Liver (tissue), 9 donors: ENCODE measurements around the gene PTCRA. TPM values are rescaled to one million over a fixed set of nuclear protein-coding genes. Genes with fewer than 3 reads are reported as not detected.

Experiments used
- DNase-seq: peaks from one replicate; pipeline ENCODE4 v3.0.0-alpha.2; 2017; ENCODE audit warnings: low spot score
- H3K27ac ChIP-seq, 2 donors: one replicate each; pipeline ENCODE4 v1.7.0; 2013; ENCODE audit warnings: inconsistent platforms in 2 of 2, low read length in 2 of 2, control low read depth in 1 of 2, low read depth in 1 of 2, mild to moderate bottlenecking in 1 of 2
- H3K27me3 ChIP-seq, 4 donors: one replicate each; pipeline versions ENCODE4 v1.6.1 to v1.7.0; 2013; ENCODE audit warnings: low read length in 3 of 4, inconsistent platforms in 1 of 4, mild to moderate bottlenecking in 1 of 4, moderate library complexity in 1 of 4; ENCODE audit not compliant: control insufficient read depth in 4 of 4, insufficient read depth in 4 of 4
- H3K36me3 ChIP-seq, 4 donors: one replicate each; pipeline versions ENCODE4 v1.6.1 to v1.7.0; 2013; ENCODE audit warnings: low read length in 3 of 4, mild to moderate bottlenecking in 3 of 4, low read depth in 1 of 4, moderate library complexity in 1 of 4; ENCODE audit not compliant: control insufficient read depth in 4 of 4, insufficient read depth in 3 of 4
- H3K4me1 ChIP-seq, 4 donors: one replicate each; pipeline versions ENCODE4 v1.6.1 to v1.7.0; 2013; ENCODE audit warnings: low read length in 3 of 4, mild to moderate bottlenecking in 3 of 4, moderate library complexity in 1 of 4; ENCODE audit not compliant: control insufficient read depth in 4 of 4, insufficient read depth in 4 of 4
- H3K4me3 ChIP-seq, 3 donors: one replicate each; pipeline versions ENCODE4 v1.6.1 to v1.7.0; 2013; ENCODE audit warnings: low read length in 3 of 3, control low read depth in 1 of 3, low read depth in 1 of 3, mild to moderate bottlenecking in 1 of 3
- H3K9ac ChIP-seq, 2 donors: one replicate each; pipeline ENCODE4 v1.7.0; 2013; ENCODE audit warnings: low read length in 2 of 2, mild to moderate bottlenecking in 2 of 2, moderate library complexity in 2 of 2, control low read depth in 1 of 2, low read depth in 1 of 2
- H3K9me3 ChIP-seq, 4 donors: one replicate each; pipeline versions ENCODE4 v1.6.1 to v1.7.0; 2013; ENCODE audit warnings: low read length in 3 of 4; ENCODE audit not compliant: control insufficient read depth in 4 of 4
- ATF3 ChIP-seq: IDR thresholded peaks from 2 replicates; pipeline ENCODE4 v1.6.1; 2016; ENCODE audit warnings: antibody characterized with exemption
- EGR1 ChIP-seq, 2 donors: IDR thresholded peaks; 2 replicates each; pipeline ENCODE4 v1.6.1; 2016 to 2018; ENCODE audit warnings: antibody characterized with exemption in 2 of 2, low read depth in 2 of 2
- FOXA1 ChIP-seq: IDR thresholded peaks from 2 replicates; pipeline ENCODE4 v1.6.1; 2016; ENCODE audit warnings: antibody characterized with exemption
- FOXA2 ChIP-seq: IDR thresholded peaks from 2 replicates; pipeline ENCODE4 v1.6.1; 2016; ENCODE audit warnings: antibody characterized with exemption
- GABPA ChIP-seq, 2 donors: IDR thresholded peaks in 1 of 2; conservative IDR thresholded peaks in 1 of 2; 2 replicates each; pipeline ENCODE4 v1.6.1; 2016; ENCODE audit warnings: antibody characterized with exemption in 2 of 2, mild to moderate bottlenecking in 1 of 2, moderate library complexity in 1 of 2
- HNF4A ChIP-seq, 2 donors: conservative IDR thresholded peaks; 2 replicates each; pipeline ENCODE4 v1.6.1; 2016; ENCODE audit warnings: antibody characterized with exemption in 2 of 2, mild to moderate bottlenecking in 2 of 2
- HNF4G ChIP-seq: IDR thresholded peaks from 2 replicates; pipeline ENCODE4 v1.6.1; 2016; ENCODE audit warnings: antibody characterized with exemption
- JUND ChIP-seq, 2 donors: IDR thresholded peaks; 2 replicates each; pipeline ENCODE4 v1.6.1; 2016; ENCODE audit warnings: antibody characterized with exemption in 2 of 2
- NR2F2 ChIP-seq: IDR thresholded peaks from 2 replicates; pipeline ENCODE4 v1.6.1; 2016; ENCODE audit warnings: antibody characterized with exemption
- RAD21 ChIP-seq, 2 donors: IDR thresholded peaks; 2 replicates each; pipeline ENCODE4 v1.6.1; 2016; ENCODE audit warnings: antibody characterized with exemption in 2 of 2, mild to moderate bottlenecking in 2 of 2
- RXRA ChIP-seq, 2 donors: IDR thresholded peaks; 2 replicates each; pipeline ENCODE4 v1.6.1; 2017 to 2018; ENCODE audit warnings: antibody characterized with exemption in 2 of 2, mild to moderate bottlenecking in 1 of 2
- SP1 ChIP-seq: IDR thresholded peaks from 2 replicates; pipeline ENCODE4 v1.6.1; 2018; ENCODE audit warnings: antibody characterized with exemption, mild to moderate bottlenecking
- TAF1 ChIP-seq: conservative IDR thresholded peaks from 2 replicates; pipeline ENCODE4 v1.6.1; 2016; ENCODE audit warnings: antibody characterized with exemption, mild to moderate bottlenecking
- YY1 ChIP-seq: IDR thresholded peaks from 2 replicates; pipeline ENCODE4 v1.6.1; 2016; ENCODE audit warnings: antibody characterized with exemption, mild to moderate bottlenecking
- WGBS: extraction: QIAGEN DNeasy Blood & Tissue Kit; methylation state at CpG from one replicate; pipeline ENCODE4 v1.1.7; 2013; 5-methylcytosine and 5-hydroxymethylcytosine counted together
- polyA plus RNA-seq, 2 donors: library from polyadenylated mRNA; stranded (reverse) in 1 of 2; unstranded in 1 of 2; fragments of 200-250 nt in 1 of 2; fragments of >200 nt in 1 of 2; fragmentation: Nextera tagmentation in 1 of 2; extraction: Ambion mirVana in 1 of 2; gene quantifications; one replicate each; pipeline versions ENCODE4 v1.2.1 to v1.2.3, GENCODE V29; 2013 to 2015
- total RNA-seq, 2 donors: library from RNA; depleted of rRNA; stranded (reverse); fragments of >200 nt; gene quantifications; one replicate each; pipeline ENCODE4 v1.2.3, GENCODE V29; 2014
- TF ChIP-seq, protein P1 (sequence below): IDR thresholded peaks from 2 replicates; pipeline ENCODE4 v1.6.1; 2016; ENCODE audit warnings: antibody characterized with exemption
- TF ChIP-seq, protein P2 (sequence below): IDR thresholded peaks from 2 replicates; pipeline ENCODE4 v1.6.1; 2016; ENCODE audit warnings: antibody characterized with exemption
- TF ChIP-seq, protein P3 (sequence below): fragments of 150-350 bp; IDR thresholded peaks from 2 replicates; pipeline ENCODE4 v1.5.1; 2017; ENCODE audit warnings: improper control_type of control experiment, low read depth, low read length; ENCODE audit not compliant: missing input control
- TF ChIP-seq, protein P4 (sequence below): IDR thresholded peaks from 2 replicates; pipeline ENCODE4 v1.6.1; 2016; ENCODE audit warnings: antibody characterized with exemption, mild to moderate bottlenecking
- donor health status: healthy.
- donor health status: healthy.
- donor health status: healthy.
- donor health status: healthy.
- donor health status: healthy.

PTCRA gene
- total and polyA plus RNA-seq, 4 donors: 0.63 to 1.1 TPM; not detected in 2

GRCh38 chr6:42916288-42916687 is 435 bp downstream of the PTCRA start:
- 93% methylated on average over 1 of the region's 1 CpG for WGBS
- no peak for DNase-seq
- Histone ChIP-seq H3K27me3 (no peaks in the 10 kb centered on the region), H3K4me1 (peaks cover 0 to 4% (median 2%) of the 10 kb centered on the region in 4 donors), H3K27ac (no peak overlapping the region), H3K4me3 (no peak overlapping the region), H3K9me3 (no peaks in the 10 kb centered on the region), H3K36me3 (no peaks in the 10 kb centered on the region), H3K9ac (no peak overlapping the region)
- no peak for TF ChIP-seq GABPA (IDR thresholded peaks at IDR 0.05 in 1 of 2, conservative IDR thresholded peaks at IDR 0.05 in 1 of 2)
- TF ChIP-seq RAD21 (IDR thresholded peaks at IDR 0.05): no peak
- no peak for TF ChIP-seq HNF4G

DNA sequence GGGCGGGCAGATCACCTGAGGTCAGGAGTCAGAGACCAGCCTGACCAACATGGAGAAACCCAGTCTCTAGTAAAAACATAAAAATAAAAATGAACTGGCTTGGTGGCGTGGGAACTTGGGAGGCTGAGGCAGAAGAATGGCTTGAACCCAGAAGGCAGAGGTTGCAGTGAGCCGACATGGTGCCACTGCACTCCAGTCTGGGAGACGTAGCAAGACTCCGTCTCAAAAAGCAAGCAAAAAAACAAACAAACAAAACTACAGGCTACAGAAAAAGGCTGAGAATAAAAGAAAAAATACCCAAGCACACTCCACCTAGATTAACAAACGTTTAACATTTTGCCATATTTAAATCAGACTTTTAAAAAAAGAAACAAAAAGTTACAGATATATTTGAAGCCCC is 5.9 kb downstream of the PTCRA start:
- H3K27me3 ChIP-seq: no peaks in the 10 kb centered on the region
- H3K36me3 ChIP-seq: no peaks in the 10 kb centered on the region
- no peaks in the 10 kb centered on the region for H3K9me3 ChIP-seq
- TF ChIP-seq HNF4A (conservative IDR thresholded peaks at IDR 0.05): no peak
- TF ChIP-seq, protein P1, sequence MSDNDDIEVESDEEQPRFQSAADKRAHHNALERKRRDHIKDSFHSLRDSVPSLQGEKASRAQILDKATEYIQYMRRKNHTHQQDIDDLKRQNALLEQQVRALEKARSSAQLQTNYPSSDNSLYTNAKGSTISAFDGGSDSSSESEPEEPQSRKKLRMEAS: no peak
- TF ChIP-seq JUND (IDR thresholded peaks at IDR 0.05): no peak
- no peak for TF ChIP-seq FOXA1
- TF ChIP-seq RAD21 (IDR thresholded peaks at IDR 0.05): no peak
- no peak for TF ChIP-seq YY1
- no peak for TF ChIP-seq TAF1
- no peak for TF ChIP-seq GABPA (IDR thresholded peaks at IDR 0.05 in 1 of 2, conservative IDR thresholded peaks at IDR 0.05 in 1 of 2)
- TF ChIP-seq, protein P2, sequence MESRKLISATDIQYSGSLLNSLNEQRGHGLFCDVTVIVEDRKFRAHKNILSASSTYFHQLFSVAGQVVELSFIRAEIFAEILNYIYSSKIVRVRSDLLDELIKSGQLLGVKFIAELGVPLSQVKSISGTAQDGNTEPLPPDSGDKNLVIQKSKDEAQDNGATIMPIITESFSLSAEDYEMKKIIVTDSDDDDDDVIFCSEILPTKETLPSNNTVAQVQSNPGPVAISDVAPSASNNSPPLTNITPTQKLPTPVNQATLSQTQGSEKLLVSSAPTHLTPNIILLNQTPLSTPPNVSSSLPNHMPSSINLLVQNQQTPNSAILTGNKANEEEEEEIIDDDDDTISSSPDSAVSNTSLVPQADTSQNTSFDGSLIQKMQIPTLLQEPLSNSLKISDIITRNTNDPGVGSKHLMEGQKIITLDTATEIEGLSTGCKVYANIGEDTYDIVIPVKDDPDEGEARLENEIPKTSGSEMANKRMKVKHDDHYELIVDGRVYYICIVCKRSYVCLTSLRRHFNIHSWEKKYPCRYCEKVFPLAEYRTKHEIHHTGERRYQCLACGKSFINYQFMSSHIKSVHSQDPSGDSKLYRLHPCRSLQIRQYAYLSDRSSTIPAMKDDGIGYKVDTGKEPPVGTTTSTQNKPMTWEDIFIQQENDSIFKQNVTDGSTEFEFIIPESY: no peak
- TF ChIP-seq, protein P3, sequence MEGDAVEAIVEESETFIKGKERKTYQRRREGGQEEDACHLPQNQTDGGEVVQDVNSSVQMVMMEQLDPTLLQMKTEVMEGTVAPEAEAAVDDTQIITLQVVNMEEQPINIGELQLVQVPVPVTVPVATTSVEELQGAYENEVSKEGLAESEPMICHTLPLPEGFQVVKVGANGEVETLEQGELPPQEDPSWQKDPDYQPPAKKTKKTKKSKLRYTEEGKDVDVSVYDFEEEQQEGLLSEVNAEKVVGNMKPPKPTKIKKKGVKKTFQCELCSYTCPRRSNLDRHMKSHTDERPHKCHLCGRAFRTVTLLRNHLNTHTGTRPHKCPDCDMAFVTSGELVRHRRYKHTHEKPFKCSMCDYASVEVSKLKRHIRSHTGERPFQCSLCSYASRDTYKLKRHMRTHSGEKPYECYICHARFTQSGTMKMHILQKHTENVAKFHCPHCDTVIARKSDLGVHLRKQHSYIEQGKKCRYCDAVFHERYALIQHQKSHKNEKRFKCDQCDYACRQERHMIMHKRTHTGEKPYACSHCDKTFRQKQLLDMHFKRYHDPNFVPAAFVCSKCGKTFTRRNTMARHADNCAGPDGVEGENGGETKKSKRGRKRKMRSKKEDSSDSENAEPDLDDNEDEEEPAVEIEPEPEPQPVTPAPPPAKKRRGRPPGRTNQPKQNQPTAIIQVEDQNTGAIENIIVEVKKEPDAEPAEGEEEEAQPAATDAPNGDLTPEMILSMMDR: no peak
- TF ChIP-seq SP1: no peak
- TF ChIP-seq EGR1 (IDR thresholded peaks at IDR 0.05; ENCODE audit: low read depth in 2 of 2): no peak
- TF ChIP-seq NR2F2: no peak
- no peak for TF ChIP-seq HNF4G
- TF ChIP-seq FOXA2: no peak
- TF ChIP-seq, protein P4, sequence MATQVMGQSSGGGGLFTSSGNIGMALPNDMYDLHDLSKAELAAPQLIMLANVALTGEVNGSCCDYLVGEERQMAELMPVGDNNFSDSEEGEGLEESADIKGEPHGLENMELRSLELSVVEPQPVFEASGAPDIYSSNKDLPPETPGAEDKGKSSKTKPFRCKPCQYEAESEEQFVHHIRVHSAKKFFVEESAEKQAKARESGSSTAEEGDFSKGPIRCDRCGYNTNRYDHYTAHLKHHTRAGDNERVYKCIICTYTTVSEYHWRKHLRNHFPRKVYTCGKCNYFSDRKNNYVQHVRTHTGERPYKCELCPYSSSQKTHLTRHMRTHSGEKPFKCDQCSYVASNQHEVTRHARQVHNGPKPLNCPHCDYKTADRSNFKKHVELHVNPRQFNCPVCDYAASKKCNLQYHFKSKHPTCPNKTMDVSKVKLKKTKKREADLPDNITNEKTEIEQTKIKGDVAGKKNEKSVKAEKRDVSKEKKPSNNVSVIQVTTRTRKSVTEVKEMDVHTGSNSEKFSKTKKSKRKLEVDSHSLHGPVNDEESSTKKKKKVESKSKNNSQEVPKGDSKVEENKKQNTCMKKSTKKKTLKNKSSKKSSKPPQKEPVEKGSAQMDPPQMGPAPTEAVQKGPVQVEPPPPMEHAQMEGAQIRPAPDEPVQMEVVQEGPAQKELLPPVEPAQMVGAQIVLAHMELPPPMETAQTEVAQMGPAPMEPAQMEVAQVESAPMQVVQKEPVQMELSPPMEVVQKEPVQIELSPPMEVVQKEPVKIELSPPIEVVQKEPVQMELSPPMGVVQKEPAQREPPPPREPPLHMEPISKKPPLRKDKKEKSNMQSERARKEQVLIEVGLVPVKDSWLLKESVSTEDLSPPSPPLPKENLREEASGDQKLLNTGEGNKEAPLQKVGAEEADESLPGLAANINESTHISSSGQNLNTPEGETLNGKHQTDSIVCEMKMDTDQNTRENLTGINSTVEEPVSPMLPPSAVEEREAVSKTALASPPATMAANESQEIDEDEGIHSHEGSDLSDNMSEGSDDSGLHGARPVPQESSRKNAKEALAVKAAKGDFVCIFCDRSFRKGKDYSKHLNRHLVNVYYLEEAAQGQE: no peak
- no peak for TF ChIP-seq ATF3
- TF ChIP-seq RXRA (IDR thresholded peaks at IDR 0.05): no peak
- no peak overlapping the region for H3K4me3 ChIP-seq
- H3K9ac ChIP-seq: no peak overlapping the region
- 70% methylated on average over 6 of the region's 6 CpGs for WGBS
- no peak overlapping the region for H3K27ac ChIP-seq
- DNase-seq: no peak
- peaks cover 0 to 4% (median 1%) of the 10 kb centered on the region in 4 donors for H3K4me1 ChIP-seq
